C4-2B (cell line): ENCODE measurements around the gene PTEN.

Experiments
- ZFX ChIP-seq: fragments of 450-650 bp; IDR thresholded peaks from 2 replicates; pipeline ENCODE4 v1.6.1; 2017
- TF ChIP-seq, protein P1 (sequence below): fragments of 450-650 bp; conservative IDR thresholded peaks from 2 replicates; pipeline ENCODE4 v1.5.1; 2017; ENCODE audit warnings: mild to moderate bottlenecking

GRCh38 chr10:87865241-87865881, 1.9 kb downstream of the PTEN start:
- TF ChIP-seq, protein P1, sequence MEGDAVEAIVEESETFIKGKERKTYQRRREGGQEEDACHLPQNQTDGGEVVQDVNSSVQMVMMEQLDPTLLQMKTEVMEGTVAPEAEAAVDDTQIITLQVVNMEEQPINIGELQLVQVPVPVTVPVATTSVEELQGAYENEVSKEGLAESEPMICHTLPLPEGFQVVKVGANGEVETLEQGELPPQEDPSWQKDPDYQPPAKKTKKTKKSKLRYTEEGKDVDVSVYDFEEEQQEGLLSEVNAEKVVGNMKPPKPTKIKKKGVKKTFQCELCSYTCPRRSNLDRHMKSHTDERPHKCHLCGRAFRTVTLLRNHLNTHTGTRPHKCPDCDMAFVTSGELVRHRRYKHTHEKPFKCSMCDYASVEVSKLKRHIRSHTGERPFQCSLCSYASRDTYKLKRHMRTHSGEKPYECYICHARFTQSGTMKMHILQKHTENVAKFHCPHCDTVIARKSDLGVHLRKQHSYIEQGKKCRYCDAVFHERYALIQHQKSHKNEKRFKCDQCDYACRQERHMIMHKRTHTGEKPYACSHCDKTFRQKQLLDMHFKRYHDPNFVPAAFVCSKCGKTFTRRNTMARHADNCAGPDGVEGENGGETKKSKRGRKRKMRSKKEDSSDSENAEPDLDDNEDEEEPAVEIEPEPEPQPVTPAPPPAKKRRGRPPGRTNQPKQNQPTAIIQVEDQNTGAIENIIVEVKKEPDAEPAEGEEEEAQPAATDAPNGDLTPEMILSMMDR, result no peak
- no peak for TF ChIP-seq ZFX
